H9 (cell line): ENCODE measurements around the gene DAB1. TPM values are rescaled to one million over a fixed set of nuclear protein-coding genes. Genes with fewer than 3 reads are reported as not detected.

Source experiments
- DNase-seq: peaks from one replicate; pipeline ENCODE4 v3.0.0-alpha.2; 2017
- H2AFZ ChIP-seq: one replicate; pipeline ENCODE4 v1.6.1; 2013; ENCODE audit warnings: mild to moderate bottlenecking, low read length, control low read depth, moderate library complexity
- H2AK5ac ChIP-seq: 2 replicates; pipeline ENCODE4 v1.6.1; 2013; ENCODE audit warnings: low read length, control low read depth, mixed read lengths; ENCODE audit not compliant: insufficient read length
- H2BK120ac ChIP-seq: one replicate; pipeline ENCODE4 v1.6.1; 2013; ENCODE audit warnings: low read depth, mild to moderate bottlenecking, low read length, control low read depth, inconsistent platforms; ENCODE audit not compliant: poor library complexity, severe bottlenecking
- H2BK12ac ChIP-seq: 2 replicates; pipeline ENCODE4 v1.6.1; 2013; ENCODE audit warnings: low read length, control low read depth, mixed read lengths, low read depth; ENCODE audit not compliant: insufficient read length
- H2BK15ac ChIP-seq: 2 replicates; pipeline ENCODE4 v1.6.1; 2013; ENCODE audit warnings: low read depth, low read length, control low read depth
- H2BK20ac ChIP-seq: one replicate; pipeline ENCODE4 v1.6.1; 2013; ENCODE audit warnings: low read depth, mild to moderate bottlenecking, low read length, control low read depth, inconsistent platforms; ENCODE audit not compliant: poor library complexity, severe bottlenecking
- H2BK5ac ChIP-seq: 2 replicates; pipeline ENCODE4 v1.6.1; 2013; ENCODE audit warnings: low read length, control low read depth, mixed read lengths; ENCODE audit not compliant: insufficient read length
- H3K14ac ChIP-seq: 2 replicates; pipeline ENCODE4 v1.6.1; 2013; ENCODE audit warnings: low read length, control low read depth; ENCODE audit not compliant: insufficient read depth
- H3K18ac ChIP-seq: 2 replicates; pipeline ENCODE4 v1.6.1; 2013; ENCODE audit warnings: low read depth, mild to moderate bottlenecking, mixed read lengths, low read length, control low read depth; ENCODE audit not compliant: insufficient read length
- H3K23ac ChIP-seq: 2 replicates; pipeline ENCODE4 v1.6.1; 2013; ENCODE audit warnings: low read length, control low read depth, mixed read lengths, low read depth; ENCODE audit not compliant: insufficient read length
- H3K23me2 ChIP-seq: 2 replicates; pipeline ENCODE4 v1.6.1; 2013; ENCODE audit warnings: low read depth, mild to moderate bottlenecking, mixed read lengths, low read length, control low read depth; ENCODE audit not compliant: insufficient read length, poor library complexity, severe bottlenecking
- H3K27ac ChIP-seq: 2 replicates; pipeline ENCODE4 v1.5.1; 2013; ENCODE audit warnings: low read length, control low read depth, mixed read lengths, low read depth; ENCODE audit not compliant: insufficient read length
- H3K27me3 ChIP-seq: 2 replicates; pipeline ENCODE4 v1.6.1; 2013; ENCODE audit warnings: low read length, control low read depth, inconsistent platforms; ENCODE audit not compliant: insufficient read depth
- H3K4ac ChIP-seq: 2 replicates; pipeline ENCODE4 v1.6.1; 2013; ENCODE audit warnings: low read depth, mild to moderate bottlenecking, control low read depth, inconsistent platforms, low read length, moderate library complexity
- H3K4me1 ChIP-seq: 2 replicates; pipeline ENCODE4 v1.6.1; 2013; ENCODE audit warnings: low read length, control low read depth, inconsistent platforms; ENCODE audit not compliant: insufficient read depth
- H3K4me2 ChIP-seq: 2 replicates; pipeline ENCODE4 v1.6.1; 2013; ENCODE audit warnings: low read length, control low read depth, mixed read lengths; ENCODE audit not compliant: insufficient read length, insufficient read depth
- H3K56ac ChIP-seq: 2 replicates; pipeline ENCODE4 v1.6.1; 2013; ENCODE audit warnings: low read depth, mild to moderate bottlenecking, mixed read lengths, low read length, control low read depth; ENCODE audit not compliant: insufficient read length
- H3K79me1 ChIP-seq: 2 replicates; pipeline ENCODE4 v1.6.1; 2013; ENCODE audit warnings: low read depth, mild to moderate bottlenecking, moderate library complexity, low read length, control low read depth, inconsistent platforms; ENCODE audit not compliant: insufficient read depth, poor library complexity, severe bottlenecking
- H3K79me2 ChIP-seq: 2 replicates; pipeline ENCODE4 v1.6.1; 2013; ENCODE audit warnings: low read length, control low read depth, inconsistent platforms; ENCODE audit not compliant: insufficient read depth
- H3K9ac ChIP-seq: 2 replicates; pipeline ENCODE4 v1.6.1; 2013; ENCODE audit warnings: low read length, control low read depth, mixed read lengths; ENCODE audit not compliant: insufficient read length; ENCODE audit errors: extremely low read depth
- H3K9me3 ChIP-seq: one replicate; pipeline ENCODE4 v1.6.1; 2013; ENCODE audit warnings: low read depth, low read length, inconsistent platforms; ENCODE audit not compliant: control insufficient read depth
- H3T11ph ChIP-seq: one replicate; pipeline ENCODE4 v1.6.1; 2013; ENCODE audit warnings: mild to moderate bottlenecking, low read length, control low read depth, inconsistent platforms
- H4K20me1 ChIP-seq: one replicate; pipeline ENCODE4 v1.6.1; 2013; ENCODE audit not compliant: control insufficient read depth, insufficient read length, insufficient read depth
- H4K5ac ChIP-seq: 2 replicates; pipeline ENCODE4 v1.6.1; 2013; ENCODE audit warnings: low read depth, mild to moderate bottlenecking, mixed read lengths, low read length, control low read depth; ENCODE audit not compliant: insufficient read length
- H4K8ac ChIP-seq: replicated peaks from 2 replicates; pipeline ENCODE4 v1.6.1; 2013; ENCODE audit warnings: low read length, control low read depth, mixed read lengths, low read depth; ENCODE audit not compliant: insufficient read length
- H4K91ac ChIP-seq: 2 replicates; pipeline ENCODE4 v1.6.1; 2013; ENCODE audit warnings: low read depth, mild to moderate bottlenecking, moderate library complexity, mixed read lengths, low read length, control low read depth; ENCODE audit not compliant: insufficient read length
- H3K27ac Mint-ChIP-seq, 3 experiments: 2 replicates in 2 of 3; 3 replicates in 1 of 3; pipeline ENCODE4 v1.8.0; 2020 to 2021; ENCODE audit warnings: mixed read lengths in 3 of 3, mild to moderate bottlenecking in 1 of 3, moderate library complexity in 1 of 3
- H3K27me3 Mint-ChIP-seq: 2 replicates; pipeline ENCODE4 v1.8.0; 2021; ENCODE audit warnings: low read depth, mild to moderate bottlenecking, moderate library complexity, mixed read lengths
- H3K36me3 Mint-ChIP-seq, 3 experiments: 2 replicates in 2 of 3; 3 replicates in 1 of 3; pipeline ENCODE4 v1.8.0; 2020 to 2021; ENCODE audit warnings: low read depth in 3 of 3, mixed read lengths in 3 of 3; ENCODE audit not compliant: insufficient read depth in 1 of 3
- H3K4me1 Mint-ChIP-seq, 2 experiments: 2 replicates each; pipeline ENCODE4 v1.8.0; 2020; ENCODE audit warnings: mixed read lengths in 2 of 2
- H3K4me3 Mint-ChIP-seq, 2 experiments: 2 replicates in 1 of 2; 3 replicates in 1 of 2; pipeline ENCODE4 v1.8.0; 2020 to 2021; ENCODE audit warnings: mild to moderate bottlenecking in 2 of 2, mixed read lengths in 2 of 2, moderate library complexity in 1 of 2
- H3K9me3 Mint-ChIP-seq, 2 experiments: 2 replicates in 1 of 2; 3 replicates in 1 of 2; pipeline ENCODE4 v1.8.0; 2020; ENCODE audit warnings: mild to moderate bottlenecking in 2 of 2, mixed read lengths in 2 of 2, moderate library complexity in 1 of 2
- WGBS: extraction: QIAGEN DNeasy Blood & Tissue Kit; methylation state at CpG from one replicate; pipeline ENCODE4 v1.1.7; 2013; ENCODE audit warnings: missing lambda C conversion rate, low lambda C conversion rate, mixed read lengths; ENCODE audit not compliant: insufficient read length; ENCODE audit errors: extremely low coverage; 5-methylcytosine and 5-hydroxymethylcytosine counted together
- long read RNA-seq: library from polyadenylated mRNA; unstranded; transcript quantifications from one replicate; pipeline ENCODE4 v2.0.0, GENCODE V29; 2020
- total RNA-seq: library from RNA; stranded (reverse); gene quantifications from 2 replicates; pipeline ENCODE4 v1.2.1, GENCODE V29; 2021
- TF ChIP-seq, protein P1 (sequence below): fragments of 200-600 bp; sonication (generic); conservative IDR thresholded peaks from 3 replicates; pipeline ENCODE4 v1.8.0; 2021; ENCODE audit warnings: antibody characterized with exemption, mild to moderate bottlenecking

DAB1 gene
- 9.2 and 9.3 TPM in 2 replicates for total RNA-seq
- long read RNA-seq, full-length matches to known transcripts = 2 of 34 reads
- long read RNA-seq, partial matches to known transcripts = 5 of 34 reads
- long read RNA-seq, other reads (novel, unspliced or antisense) = 27 of 34 reads

DNA sequence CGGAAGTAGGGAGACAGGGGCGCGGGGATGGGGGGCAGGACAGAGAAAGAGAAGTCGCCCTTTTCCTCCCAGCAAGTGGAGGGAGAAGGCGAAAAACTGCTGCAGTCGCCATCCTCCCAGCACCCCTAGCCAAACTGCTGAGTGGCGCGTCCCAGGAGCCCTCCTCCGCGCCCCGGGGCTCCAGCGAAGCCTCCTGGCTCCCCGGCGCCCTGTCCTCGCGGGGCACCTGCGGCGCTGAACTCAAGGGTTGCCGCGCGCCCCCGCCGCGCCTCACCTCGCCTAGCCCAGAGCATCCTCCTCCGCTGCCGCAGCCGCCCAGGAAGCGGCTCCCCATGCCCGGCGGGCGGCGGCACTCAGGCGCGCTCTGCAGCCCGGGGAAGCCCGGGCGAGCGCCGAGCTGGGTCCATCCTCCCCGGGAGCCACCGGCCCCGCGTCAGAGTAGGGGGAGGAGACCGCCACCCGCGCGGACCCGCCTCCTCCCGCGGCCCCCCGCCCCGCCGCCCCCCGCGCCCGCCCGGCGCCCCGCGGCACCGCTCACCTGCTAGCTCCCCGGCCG is at the start of gene DAB1:
DAB1 (minus strand) TSS at position 405 of the 556 bp plus-strand sequence. CDS start 133,030 bp downstream, outside the sequence.
- TF ChIP-seq, protein P1, sequence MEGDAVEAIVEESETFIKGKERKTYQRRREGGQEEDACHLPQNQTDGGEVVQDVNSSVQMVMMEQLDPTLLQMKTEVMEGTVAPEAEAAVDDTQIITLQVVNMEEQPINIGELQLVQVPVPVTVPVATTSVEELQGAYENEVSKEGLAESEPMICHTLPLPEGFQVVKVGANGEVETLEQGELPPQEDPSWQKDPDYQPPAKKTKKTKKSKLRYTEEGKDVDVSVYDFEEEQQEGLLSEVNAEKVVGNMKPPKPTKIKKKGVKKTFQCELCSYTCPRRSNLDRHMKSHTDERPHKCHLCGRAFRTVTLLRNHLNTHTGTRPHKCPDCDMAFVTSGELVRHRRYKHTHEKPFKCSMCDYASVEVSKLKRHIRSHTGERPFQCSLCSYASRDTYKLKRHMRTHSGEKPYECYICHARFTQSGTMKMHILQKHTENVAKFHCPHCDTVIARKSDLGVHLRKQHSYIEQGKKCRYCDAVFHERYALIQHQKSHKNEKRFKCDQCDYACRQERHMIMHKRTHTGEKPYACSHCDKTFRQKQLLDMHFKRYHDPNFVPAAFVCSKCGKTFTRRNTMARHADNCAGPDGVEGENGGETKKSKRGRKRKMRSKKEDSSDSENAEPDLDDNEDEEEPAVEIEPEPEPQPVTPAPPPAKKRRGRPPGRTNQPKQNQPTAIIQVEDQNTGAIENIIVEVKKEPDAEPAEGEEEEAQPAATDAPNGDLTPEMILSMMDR = no peak
- peak within 1 kb of the TSS; percentile 89 for H3K4me2 ChIP-seq
- no CpG with 5 or more reads among the region's 64 CpGs for WGBS

More for the DNA sequence above, at the start of gene DAB1:
- H3T11ph ChIP-seq = no peak within 1 kb of the TSS
- Mint-ChIP-seq H3K27ac (peak within 1 kb of the TSS in 2 of 3 experiments; percentile 62 to 94; a peak in 6 of 7 replicates), H3K27me3 (peaks cover 51% of the 10 kb centered on the region), H3K36me3 (no peaks in the 10 kb centered on the region), H3K4me1 (peaks cover 24 to 25% of the 10 kb centered on the region in 2 experiments), H3K9me3 (no peaks in the 10 kb centered on the region; a peak in 1 of 5 replicates), H3K4me3 (peak within 1 kb of the TSS; percentile 77 to 99)
- H3K9ac ChIP-seq = peak within 1 kb of the TSS; percentile 30
- H2BK12ac ChIP-seq = no peak within 1 kb of the TSS
- no peak within 1 kb of the TSS for H3K14ac ChIP-seq
- no peaks in the 10 kb centered on the region for H3K79me1 ChIP-seq
- no peak within 1 kb of the TSS for H3K23ac ChIP-seq
- peaks cover 3% of the 10 kb centered on the region; the same call in 1 of the 2 replicates for H3K79me2 ChIP-seq
- H3K56ac ChIP-seq = no peak within 1 kb of the TSS
- no peaks in the 10 kb centered on the region for H4K20me1 ChIP-seq
- H2AFZ ChIP-seq = no peak within 1 kb of the TSS
- no peaks in the 10 kb centered on the region for H3K9me3 ChIP-seq
- peak; percentile 39 for DNase-seq
- no peak within 1 kb of the TSS for H4K5ac ChIP-seq
- H3K27me3 ChIP-seq = no peaks in the 10 kb centered on the region
- no peaks in the 10 kb centered on the region; the same call in 1 of the 2 replicates for H3K4me1 ChIP-seq
- H4K8ac ChIP-seq = no peak within 1 kb of the TSS
- no peak within 1 kb of the TSS for H2BK20ac ChIP-seq
- no peak within 1 kb of the TSS for H3K27ac ChIP-seq
- H3K23me2 ChIP-seq = peaks cover 34% of the 10 kb centered on the region
- no peak within 1 kb of the TSS for H2BK5ac ChIP-seq
- H3K4ac ChIP-seq = no peak within 1 kb of the TSS
- no peak within 1 kb of the TSS for H2BK120ac ChIP-seq
- no peak within 1 kb of the TSS for H2BK15ac ChIP-seq
- H2AK5ac ChIP-seq = no peak within 1 kb of the TSS
- peak within 1 kb of the TSS; percentile 48 for H3K18ac ChIP-seq
- no peak within 1 kb of the TSS for H4K91ac ChIP-seq
